ENCODE results near the gene ABCB11. TPM values are rescaled to one million over a fixed set of nuclear protein-coding genes. Genes with fewer than 3 reads are reported as not detected.
"Not testable (repeated sequence)": the region's sequence is repeated elsewhere in the genome, so short reads cannot be mapped to it uniquely, and the experiment has no call there.

Gene ABCB11
- total RNA-seq, 4 donors from 2014 or later, result 0.29 TPM; not detected in 3

DNA sequence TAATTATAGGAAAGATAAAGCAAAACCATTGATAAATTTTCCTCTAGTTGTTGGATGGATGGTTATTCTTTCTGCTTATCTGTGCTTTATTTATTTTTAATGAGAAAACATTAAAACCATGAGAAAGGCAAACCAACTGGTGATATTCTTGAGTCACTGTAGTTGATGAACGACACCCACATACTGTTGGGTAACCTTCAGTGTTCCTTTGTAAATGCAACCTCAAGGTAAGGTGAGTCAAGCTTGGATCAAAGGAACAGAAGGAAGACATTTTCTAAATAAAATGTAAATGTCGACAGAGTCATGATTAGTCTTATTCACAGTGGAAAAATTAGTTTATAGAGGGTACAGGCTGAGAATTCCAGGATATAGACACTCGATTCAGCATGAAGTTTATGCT, 12.7 kb downstream of the ABCB11 start:
- no peak for DNase-seq
- Histone ChIP-seq H3K36me3 (no peaks in the 10 kb centered on the region), H3K9me3 (no peaks in the 10 kb centered on the region), H3K4me1 (no peaks in the 10 kb centered on the region), H3K27me3 (no peaks in the 10 kb centered on the region), H3K27ac (no peak overlapping the region), H3K4me3 (no peak overlapping the region)
- intact Hi-C loops (cut with DNase I; ENCODE audit: low total_unique reads), result no loop called here
- no peak for TF ChIP-seq POLR2A (IDR thresholded peaks at IDR 0.05)

DNA sequence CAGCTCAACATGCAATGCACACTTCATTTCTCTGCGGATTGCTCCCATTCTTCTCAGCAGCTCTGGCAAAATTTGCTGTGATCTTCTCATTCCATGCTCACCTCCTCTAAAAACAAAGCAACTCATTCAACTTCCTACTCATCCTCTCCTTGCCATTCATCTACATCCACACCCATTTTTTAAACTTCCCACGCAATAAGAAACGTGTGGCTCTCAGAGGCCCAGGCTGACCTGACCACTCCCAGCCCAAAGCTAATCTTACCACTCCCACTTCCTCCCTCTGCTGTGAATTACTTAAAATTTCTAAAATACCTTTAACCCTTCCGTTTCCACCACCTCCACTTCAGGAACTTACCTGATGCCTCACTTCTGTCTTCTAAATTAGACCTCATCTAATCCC, 15.2 kb downstream of the ABCB11 start:
- intact Hi-C loops (cut with DNase I; ENCODE audit: low total_unique reads), result no loop called here
- no peak for DNase-seq
- Histone ChIP-seq H3K27ac (no peak overlapping the region), H3K4me3 (no peak overlapping the region), H3K36me3 (no peaks in the 10 kb centered on the region), H3K4me1 (no peaks in the 10 kb centered on the region), H3K27me3 (no peaks in the 10 kb centered on the region), H3K9me3 (no peaks in the 10 kb centered on the region)
- TF ChIP-seq, protein P1, sequence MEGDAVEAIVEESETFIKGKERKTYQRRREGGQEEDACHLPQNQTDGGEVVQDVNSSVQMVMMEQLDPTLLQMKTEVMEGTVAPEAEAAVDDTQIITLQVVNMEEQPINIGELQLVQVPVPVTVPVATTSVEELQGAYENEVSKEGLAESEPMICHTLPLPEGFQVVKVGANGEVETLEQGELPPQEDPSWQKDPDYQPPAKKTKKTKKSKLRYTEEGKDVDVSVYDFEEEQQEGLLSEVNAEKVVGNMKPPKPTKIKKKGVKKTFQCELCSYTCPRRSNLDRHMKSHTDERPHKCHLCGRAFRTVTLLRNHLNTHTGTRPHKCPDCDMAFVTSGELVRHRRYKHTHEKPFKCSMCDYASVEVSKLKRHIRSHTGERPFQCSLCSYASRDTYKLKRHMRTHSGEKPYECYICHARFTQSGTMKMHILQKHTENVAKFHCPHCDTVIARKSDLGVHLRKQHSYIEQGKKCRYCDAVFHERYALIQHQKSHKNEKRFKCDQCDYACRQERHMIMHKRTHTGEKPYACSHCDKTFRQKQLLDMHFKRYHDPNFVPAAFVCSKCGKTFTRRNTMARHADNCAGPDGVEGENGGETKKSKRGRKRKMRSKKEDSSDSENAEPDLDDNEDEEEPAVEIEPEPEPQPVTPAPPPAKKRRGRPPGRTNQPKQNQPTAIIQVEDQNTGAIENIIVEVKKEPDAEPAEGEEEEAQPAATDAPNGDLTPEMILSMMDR (IDR thresholded peaks at IDR 0.05), result no peak
- TF ChIP-seq POLR2A (IDR thresholded peaks at IDR 0.05), result no peak

DNA sequence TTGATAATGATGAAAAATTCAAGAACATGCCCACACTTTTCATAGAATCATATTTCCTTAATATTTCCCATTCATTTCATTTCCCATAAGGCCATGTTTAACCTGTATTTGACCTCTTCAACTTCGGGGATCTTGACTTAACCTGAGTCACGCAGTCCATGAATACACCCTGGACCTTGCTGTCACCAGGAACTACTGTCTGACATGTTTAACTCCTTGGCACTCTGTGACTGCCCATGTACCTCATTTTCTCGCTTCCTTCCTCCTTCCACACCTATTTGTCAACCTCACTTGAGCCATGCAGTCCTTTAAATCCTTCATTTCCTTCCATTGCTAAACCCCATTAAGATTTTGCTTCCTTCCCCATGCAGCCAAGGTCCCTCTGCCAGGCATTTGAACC, 16.3 kb downstream of the ABCB11 start:
- no peaks in the 10 kb centered on the region for H3K36me3 ChIP-seq
- no peaks in the 10 kb centered on the region for H3K4me1 ChIP-seq
- intact Hi-C loops (cut with DNase I; ENCODE audit: low total_unique reads), result no loop called here
- TF ChIP-seq, protein P1 (IDR thresholded peaks at IDR 0.05), result no peak
- no peak for TF ChIP-seq POLR2A (IDR thresholded peaks at IDR 0.05)
- no peaks in the 10 kb centered on the region for H3K27me3 ChIP-seq
- no peak overlapping the region for H3K27ac ChIP-seq
- no peak overlapping the region for H3K4me3 ChIP-seq
- DNase-seq, result no peak
- no peaks in the 10 kb centered on the region for H3K9me3 ChIP-seq

DNA sequence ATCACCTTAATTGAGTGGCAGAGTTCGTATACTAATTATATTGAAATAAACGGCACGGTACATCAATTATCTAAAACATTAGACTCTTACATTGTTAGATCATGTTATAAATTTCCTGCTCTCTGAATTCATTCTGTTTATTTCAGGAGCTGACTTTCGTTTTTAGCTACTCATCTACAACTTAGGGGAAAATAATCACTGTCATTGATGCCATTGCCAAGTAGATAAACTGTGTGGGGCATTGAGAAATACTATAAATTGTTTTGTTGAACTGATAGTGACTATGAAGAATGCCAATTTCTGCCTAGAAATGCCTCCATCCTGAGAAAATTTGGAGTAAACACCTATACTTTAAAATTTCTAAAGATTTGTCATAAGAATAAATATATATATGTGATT, 17.5 kb downstream of the ABCB11 start:
- Histone ChIP-seq H3K36me3 (no peaks in the 10 kb centered on the region), H3K4me3 (no peak overlapping the region), H3K9me3 (no peaks in the 10 kb centered on the region), H3K27me3 (no peaks in the 10 kb centered on the region), H3K27ac (no peak overlapping the region), H3K4me1 (no peaks in the 10 kb centered on the region)
- TF ChIP-seq, protein P1 (IDR thresholded peaks at IDR 0.05), result no peak
- TF ChIP-seq POLR2A (IDR thresholded peaks at IDR 0.05), result no peak
- DNase-seq, result no peak
- intact Hi-C loops (cut with DNase I; ENCODE audit: low total_unique reads), result no loop called here

DNA sequence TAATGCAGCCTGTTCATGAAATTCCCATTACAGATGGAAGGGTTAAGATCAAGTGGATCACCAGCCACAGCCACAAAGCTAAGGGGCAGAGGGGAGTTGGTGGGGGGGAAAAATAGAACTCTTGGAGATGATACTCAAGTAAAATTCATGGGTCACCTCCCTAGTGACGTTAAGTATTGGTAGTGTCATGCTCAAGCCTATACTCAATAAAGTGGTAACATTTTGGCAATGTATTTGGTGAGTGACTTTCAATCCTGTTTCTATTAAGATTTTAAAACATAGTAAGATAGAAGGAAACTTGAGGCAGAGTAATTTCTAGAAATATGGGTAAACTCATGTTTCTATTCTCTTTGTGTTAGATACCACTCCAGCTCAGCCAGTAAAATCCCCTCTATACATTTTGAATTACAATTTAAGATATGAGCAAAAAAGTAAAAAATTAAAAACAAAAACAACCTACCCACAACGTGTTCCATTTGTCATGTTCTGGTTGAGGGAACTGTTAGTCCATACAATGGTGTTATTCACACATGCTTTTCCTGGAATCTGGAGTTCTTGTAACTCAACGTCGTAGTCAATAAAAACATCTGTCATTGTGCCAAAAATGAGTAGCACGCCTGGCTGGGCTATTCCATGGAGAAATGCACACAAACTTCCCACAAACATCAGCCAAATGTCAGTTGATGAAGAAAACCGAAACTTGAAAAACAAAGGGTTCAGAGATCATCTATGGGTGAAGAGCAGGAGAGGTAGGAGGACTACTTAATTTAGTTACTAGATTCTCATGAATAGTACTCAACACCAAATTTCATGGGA, 18.1 kb downstream of the ABCB11 start:
- DNase-seq, result no peak
- Histone ChIP-seq H3K36me3 (no peaks in the 10 kb centered on the region), H3K27me3 (no peaks in the 10 kb centered on the region), H3K27ac (no peak overlapping the region), H3K9me3 (no peaks in the 10 kb centered on the region), H3K4me3 (no peak overlapping the region), H3K4me1 (no peaks in the 10 kb centered on the region)
- TF ChIP-seq POLR2A (IDR thresholded peaks at IDR 0.05), result no peak
- TF ChIP-seq, protein P1 (IDR thresholded peaks at IDR 0.05), result no peak
- intact Hi-C loops (cut with DNase I; ENCODE audit: low total_unique reads), result no loop called here

DNA sequence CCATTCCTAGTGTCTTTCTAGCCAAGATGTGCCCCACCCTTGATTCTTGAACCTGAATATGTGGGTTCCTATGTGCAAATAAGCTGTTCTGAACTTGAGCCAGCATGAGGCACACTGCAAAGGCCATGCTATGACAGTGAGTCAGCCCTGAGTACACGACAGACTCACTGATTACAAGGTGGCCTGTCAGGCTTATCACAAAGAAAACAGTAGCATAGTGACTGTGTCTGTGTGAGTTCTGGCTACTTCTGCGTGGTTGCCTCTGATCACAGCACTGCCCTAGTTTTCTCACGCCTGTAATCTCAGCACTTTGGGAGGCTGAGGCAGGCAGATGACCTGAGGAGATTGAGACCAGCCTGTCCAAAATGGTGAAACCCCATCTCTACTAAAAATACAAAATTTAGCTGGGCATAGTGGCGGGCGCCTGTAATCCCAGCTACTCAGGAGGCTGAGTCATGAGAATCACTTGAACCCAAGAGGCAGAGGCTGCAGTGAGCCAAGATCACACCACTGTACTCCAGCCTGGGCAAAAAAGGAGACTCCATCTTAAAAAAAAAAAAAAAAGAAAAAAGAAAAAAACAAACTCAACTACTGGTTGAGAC, 18.8 kb downstream of the ABCB11 start:
- H3K27ac ChIP-seq; DNase-seq; H3K27me3 ChIP-seq; H3K36me3 ChIP-seq; H3K4me3 ChIP-seq; H3K4me1 ChIP-seq; H3K9me3 ChIP-seq; intact Hi-C loops (cut with DNase I; ENCODE audit: low total_unique reads): not testable (repeated sequence)

Measured in uterus (tissue), 4 donors.